GM19240 (cell line): ENCODE measurements around the gene PPM1D.

Experiments used
- DNase-seq: peaks from one replicate; pipeline ENCODE4 v3.0.0; 2011; ENCODE audit warnings: low spot score; ENCODE audit not compliant: insufficient read length

PPM1D gene

GRCh38 chr17:60618854-60619526 is 19.0 kb downstream of the PPM1D start:
- DNase-seq = no peak

- no peak for DNase-seq
These were observed 23.0 kb downstream of the PPM1D start for GRCh38 chr17:60622961-60623360.

DNA sequence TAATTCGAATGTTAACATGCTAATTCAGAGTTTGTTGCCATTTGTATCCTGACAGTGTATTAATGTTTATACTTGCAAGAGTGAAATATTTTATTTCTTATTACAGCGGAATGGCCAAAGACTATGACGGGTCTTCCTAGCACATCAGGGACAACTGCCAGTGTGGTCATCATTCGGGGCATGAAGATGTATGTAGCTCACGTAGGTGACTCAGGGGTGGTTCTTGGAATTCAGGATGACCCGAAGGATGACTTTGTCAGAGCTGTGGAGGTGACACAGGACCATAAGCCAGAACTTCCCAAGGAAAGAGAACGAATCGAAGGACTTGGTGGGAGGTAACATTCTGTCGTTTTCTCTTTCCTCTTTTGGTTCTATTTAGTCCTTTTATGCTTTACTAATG is 23.4 kb downstream of the PPM1D start:
- DNase-seq = no peak

DNA sequence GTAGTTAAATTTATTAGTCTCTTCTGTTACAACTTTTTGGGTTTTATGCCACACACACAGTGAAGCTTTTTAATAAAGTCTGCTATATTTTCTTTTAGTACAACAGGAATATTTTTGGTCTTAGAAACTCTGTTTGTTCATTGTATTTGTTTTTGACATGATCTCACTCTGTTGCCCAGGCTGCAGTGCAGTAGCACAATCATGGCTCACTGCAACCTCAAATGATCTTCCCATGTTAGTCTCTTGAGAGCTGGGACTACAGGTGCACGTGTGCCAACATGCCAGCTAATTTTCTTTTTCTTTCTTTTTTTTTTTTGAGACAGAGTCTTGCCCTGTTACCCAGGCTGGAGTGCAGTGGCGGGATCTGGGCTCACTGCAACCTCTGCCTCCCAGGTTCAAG is 27.1 kb downstream of the PPM1D start:
- DNase-seq = no peak

DNA sequence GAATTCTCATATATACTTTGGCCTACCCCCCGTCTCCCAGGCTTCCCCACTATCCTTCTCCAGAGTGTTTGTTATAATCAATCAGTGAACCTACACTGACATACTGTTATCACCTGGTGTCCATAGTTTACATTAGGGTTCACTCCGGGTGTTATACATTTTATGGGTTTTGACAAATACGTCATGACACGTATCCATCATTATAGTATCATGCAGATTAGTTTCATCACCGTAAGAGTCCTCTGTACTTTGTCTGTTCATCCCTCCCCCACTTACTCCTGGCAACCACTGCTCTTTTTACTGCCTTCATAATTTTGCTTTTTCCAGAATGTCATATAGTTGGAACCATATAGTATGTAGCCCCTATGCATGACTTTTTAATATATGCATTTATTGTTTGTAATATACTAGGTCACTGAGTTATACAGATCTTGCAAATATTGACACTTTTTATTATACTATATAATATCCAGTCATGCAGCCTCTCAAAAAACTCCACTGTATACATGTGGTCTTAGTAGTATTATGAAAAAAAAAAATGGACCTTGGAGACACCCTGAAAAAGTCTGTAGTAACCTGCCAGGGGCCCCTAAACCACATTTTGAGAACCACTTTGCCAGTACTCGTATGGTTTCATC is 28.4 kb downstream of the PPM1D start:
- no peak for DNase-seq

GRCh38 chr17:60629120-60629519 is 29.1 kb downstream of the PPM1D start:
- DNase-seq = no peak

GRCh38 chr17:60630352-60630751 is 30.4 kb downstream of the PPM1D start:
- no peak for DNase-seq

GRCh38 chr17:60631119-60631518 is 31.1 kb downstream of the PPM1D start:
- no peak for DNase-seq

- no peak for DNase-seq
These were observed 37.7 kb downstream of the PPM1D start for GRCh38 chr17:60637683-60638082.

GRCh38 chr17:60639019-60639330 is 39.0 kb downstream of the PPM1D start:
- DNase-seq = no peak

DNA sequence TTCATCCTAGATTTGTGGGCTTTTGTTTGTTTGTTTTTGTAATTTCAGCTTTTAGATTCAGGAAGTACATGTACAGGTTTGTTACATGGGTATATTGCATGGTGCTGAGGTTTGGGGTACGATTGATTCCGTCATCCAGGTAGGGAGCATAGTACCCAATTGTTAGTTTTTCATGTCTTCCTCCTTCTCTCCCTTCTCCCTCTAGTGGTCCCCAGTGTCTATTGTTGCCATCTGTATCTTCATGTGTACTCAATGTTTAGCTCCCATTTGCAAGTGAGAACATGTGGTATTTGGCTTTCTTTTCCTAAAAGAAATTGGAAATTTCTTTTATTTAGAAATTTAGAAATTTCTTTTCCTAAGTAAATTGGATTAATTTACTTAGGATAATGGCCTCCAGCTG is 40.5 kb downstream of the PPM1D start:
- no peak for DNase-seq

DNA sequence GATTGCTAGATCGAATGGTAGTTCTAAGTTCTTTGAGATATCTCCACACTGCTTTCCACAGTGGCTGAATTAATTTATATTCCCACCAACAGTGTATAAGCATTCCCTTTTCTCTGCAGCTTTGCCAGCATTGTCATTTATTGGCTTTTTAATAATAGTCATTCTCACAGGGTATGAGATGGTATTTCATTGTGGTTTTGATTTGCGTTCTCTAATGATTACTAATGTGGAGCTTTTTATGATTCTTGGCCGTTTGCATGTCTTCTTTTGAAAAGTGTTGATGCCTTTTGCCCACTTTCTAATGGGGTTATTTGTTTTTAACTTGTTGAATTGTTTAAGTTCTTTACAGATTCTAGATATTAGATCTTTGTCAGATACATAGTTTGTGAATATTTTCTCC is 41.1 kb downstream of the PPM1D start:
- no peak for DNase-seq

DNA sequence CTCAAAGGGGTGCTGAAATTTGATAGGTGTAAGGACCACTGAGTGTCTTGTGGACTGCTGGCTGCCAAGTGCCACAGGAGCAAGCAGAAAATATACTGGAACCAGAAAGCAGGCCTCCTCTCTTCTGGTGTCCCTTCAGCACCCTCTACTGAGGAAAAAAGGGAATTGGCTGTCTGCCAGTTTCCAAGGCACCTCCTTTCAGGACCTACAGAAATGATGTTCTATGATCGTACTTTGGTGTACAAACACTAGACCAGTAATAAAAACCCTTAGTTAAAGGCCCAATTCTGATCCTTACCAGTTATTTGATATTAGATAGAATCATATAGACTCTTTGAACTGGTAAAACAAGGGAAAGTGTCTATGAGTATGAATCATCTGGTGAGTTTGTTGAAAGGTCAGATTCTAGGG is 41.8 kb downstream of the PPM1D start:
- DNase-seq = peak; percentile 14

GRCh38 chr17:60645918-60646523 is 46.0 kb downstream of the PPM1D start:
- DNase-seq = no peak

DNA sequence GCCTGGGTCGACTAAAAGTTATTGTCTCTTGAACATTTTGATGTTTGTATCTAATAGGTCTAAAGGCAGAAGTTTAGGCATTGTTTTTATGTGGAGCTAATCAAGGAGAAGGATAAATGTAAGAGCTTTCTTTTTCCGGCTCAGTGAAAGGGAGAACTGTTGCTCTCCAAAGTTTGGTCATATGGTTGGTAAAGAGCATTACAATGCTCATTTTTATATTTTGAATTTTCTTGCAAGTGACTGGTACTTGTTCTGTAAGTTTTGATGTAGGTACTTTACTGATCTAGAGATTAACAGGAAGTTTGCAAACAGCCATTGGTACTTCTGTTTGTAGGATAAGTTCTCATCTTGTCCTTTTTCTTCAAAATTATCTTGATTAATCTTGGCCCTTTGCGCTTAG is 46.7 kb downstream of the PPM1D start:
- no peak for DNase-seq

DNA sequence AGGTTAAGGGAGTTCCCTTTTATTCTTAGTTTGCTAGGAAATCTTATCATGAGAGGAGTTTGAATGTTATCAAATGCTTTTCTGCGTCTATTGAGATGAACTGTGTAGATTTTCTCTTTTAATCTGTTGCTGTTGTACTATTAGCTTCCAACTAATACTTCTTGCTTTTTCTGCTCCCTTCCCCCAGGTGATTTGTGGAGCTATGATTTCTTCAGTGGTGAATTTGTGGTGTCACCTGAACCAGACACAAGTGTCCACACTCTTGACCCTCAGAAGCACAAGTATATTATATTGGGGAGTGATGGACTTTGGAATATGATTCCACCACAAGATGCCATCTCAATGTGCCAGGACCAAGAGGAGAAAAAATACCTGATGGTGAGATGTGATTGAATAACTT is 47.7 kb downstream of the PPM1D start:
- DNase-seq = no peak

DNA sequence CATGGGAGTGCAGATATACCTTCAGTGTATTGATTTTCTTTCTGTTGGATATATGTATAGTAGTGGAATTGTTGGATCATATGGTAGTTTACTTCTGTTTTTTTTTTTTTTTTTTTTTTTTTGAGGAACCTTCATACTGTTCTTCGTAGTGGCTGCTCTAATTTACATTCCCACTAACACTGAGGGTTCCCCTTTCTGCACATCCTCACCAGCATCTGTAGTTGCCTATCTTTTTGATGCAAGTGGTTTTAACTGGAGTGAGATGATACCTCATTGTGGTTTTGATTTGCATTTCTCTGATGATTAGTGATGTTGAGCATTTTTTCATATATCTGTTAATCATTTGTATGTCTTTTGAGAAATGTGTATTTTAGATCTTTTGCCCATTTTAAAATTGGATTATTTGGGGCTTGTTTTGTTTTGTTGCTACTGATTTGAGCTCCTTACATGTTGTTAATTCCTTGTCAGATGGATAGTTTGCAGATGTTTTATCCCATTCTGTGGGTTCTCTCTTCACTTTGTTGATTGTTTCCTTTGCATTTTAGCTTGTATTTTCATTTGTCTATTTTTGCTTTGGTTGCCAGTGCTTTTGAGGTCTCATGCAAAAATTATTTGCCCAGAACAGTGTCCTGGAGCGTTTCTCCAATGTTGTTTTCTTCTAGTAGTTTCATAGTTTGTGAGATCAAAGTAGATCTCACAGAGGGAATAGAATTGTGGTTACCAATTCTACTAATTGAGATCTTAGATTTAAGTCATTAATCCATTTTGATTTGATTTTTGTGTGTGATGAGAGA is 52.7 kb downstream of the PPM1D start:
- no peak for DNase-seq

- no peak for DNase-seq
These were observed 53.6 kb downstream of the PPM1D start for GRCh38 chr17:60653569-60653968.

DNA sequence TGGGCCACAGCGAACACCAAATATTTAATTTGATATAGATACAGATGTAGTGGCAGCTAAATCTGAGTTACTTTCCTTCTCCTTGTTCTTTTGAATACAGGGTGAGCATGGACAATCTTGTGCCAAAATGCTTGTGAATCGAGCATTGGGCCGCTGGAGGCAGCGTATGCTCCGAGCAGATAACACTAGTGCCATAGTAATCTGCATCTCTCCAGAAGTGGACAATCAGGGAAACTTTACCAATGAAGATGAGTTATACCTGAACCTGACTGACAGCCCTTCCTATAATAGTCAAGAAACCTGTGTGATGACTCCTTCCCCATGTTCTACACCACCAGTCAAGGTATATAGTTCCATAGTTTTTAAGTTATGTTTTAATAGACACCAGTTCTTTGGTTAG is 56.5 kb downstream of the PPM1D start:
- no peak for DNase-seq

GRCh38 chr17:60659156-60659555 is 59.2 kb downstream of the PPM1D start:
- DNase-seq = no peak

DNA sequence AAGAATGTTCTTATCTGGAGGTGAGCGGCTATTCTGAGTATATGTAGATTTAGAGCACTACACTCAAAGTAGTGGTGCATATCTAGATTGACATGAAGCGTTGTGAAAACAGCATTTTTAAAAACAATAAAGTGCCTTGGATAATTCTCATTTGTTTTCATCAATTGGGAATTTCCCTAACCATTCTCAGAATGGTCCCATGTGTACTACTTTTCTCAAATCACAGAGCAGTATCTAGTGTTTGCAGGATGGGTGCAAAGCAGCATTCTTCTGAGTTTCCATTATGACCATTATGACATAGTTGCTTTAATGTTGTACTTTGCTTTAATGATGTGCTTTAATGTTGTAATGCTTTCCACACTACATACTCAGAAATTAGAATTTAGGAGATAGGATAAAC is 61.5 kb downstream of the PPM1D start:
- DNase-seq = no peak

DNA sequence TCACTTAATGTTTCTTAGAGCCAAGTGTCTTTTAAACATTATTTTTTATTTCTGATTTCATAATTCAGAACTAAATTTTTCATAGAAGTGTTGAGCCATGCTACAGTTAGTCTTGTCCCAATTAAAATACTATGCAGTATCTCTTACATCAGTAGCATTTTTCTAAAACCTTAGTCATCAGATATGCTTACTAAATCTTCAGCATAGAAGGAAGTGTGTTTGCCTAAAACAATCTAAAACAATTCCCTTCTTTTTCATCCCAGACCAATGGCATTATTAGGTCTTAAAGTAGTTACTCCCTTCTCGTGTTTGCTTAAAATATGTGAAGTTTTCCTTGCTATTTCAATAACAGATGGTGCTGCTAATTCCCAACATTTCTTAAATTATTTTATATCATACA is 64.0 kb downstream of the PPM1D start:
- DNase-seq = no peak
